ENCODE data around the gene TSPO2. TPM values are rescaled to one million over a fixed set of nuclear protein-coding genes. Genes with fewer than 3 reads are reported as not detected.

The TSPO2 gene
- total RNA-seq, result not detected in 2 replicates

DNA sequence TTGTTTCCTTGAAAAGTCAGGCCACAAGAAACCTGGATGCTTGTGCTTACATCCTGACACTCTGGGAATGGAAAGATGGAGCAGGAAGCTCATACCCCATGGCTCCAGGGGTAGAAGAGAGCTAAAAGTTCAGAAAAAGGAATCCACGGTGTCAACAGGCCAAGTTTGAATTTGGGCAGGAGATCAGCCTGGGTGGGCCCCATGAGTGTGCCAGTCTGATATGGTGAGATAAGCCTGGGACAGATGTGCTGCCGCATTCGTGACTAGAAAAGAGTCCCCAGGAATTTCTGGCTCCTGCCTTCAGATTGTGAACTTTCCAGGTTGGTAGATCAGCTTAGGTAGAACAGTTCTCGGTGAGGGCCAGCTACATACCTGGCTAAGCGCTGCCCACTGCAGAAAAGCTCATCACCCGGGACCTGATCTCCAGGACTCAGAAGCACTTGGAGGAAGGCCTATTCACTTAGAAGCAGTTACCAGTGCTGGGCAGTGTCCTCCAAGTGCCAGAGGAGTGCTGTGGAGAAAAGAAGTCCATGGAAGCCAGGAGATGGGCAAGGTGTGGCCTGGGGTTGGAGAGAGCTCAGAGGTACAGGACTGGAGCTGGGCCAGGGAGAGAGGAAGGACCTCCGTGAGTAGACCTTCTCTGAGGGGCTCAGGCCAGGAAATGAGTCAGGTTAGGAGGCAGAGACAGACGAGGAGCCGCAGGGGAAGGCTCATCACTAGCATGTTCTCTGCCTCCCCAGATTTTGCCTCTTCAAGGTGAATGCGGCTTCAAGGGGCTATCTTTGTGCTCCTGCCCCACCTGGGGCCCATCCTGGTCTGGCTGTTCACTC is at the start of gene TSPO2:
TSPO2 (plus strand) TSS at position 242 of the 830 bp plus-strand sequence; CDS start at position 761, 519 bp downstream.

GRCh38 chr6:41039060-41039998 is 2.9 kb upstream of the TSPO2 start, which contains the start of gene UNC5CL:
TSS of gene UNC5CL (minus strand) at chr6:41039221. CDS start at chr6:41035074, 4,147 bp downstream.

GRCh38 chr6:41053041-41053440 is 10.8 kb downstream of the TSPO2 start, which contains the start of gene APOBEC2:
TSS of gene APOBEC2 (plus strand) at chr6:41053202. CDS start at chr6:41053348, 146 bp downstream.

DNA sequence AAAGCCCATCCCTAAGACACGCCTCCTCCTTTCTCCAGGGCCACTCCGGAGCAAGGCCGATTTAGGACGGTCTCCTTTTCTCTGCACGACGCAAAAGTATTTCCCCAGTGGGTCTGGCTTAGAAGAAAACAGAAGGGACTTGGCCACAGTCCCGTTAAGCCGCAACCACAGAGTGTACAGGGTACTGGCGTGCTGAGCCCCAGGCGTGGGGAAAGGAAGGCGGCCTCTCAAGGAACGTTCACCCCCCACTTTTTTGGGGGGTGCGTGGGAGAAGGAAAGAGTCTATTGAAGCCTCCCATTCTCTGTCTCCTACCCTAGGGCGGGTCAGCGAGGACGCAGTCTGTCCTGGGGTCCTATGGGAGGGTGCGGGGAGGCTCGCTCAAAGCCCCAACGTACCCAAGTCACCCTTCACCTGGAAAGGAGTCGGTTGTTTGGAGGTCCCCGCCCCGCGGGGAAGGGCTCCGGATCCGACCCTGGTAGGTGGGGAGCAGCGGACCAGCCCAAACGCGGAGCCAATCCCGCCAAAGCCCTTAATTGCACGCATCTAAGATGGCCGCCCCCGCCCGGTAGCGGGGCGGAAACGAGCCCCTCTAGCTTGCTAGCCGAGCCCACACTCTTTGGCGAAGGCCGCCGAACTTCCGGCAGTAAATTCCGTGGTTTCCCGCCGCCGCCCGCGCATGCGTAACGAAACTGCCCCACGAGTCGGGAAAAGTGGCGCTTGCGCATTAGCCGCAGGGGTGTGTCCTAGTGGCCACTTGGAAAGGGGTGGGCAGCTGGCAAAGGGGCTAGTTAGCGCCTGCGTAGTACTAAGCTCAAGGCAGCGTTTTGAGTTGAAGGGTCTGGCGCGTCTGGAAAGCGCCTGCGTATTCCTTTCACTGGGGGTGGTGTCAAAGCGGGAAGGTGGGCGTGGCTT is 29.9 kb downstream of the TSPO2 start, which contains the start of gene OARD1:
OARD1 (minus strand) TSS at position 434 of the 913 bp plus-strand sequence. CDS start 722 bp downstream, outside the sequence.

GRCh38 chr6:41072836-41073202 is 30.6 kb downstream of the TSPO2 start, which contains the start of gene NFYA:
TSS of gene NFYA (plus strand) at chr6:41072974. CDS start at chr6:41079090, 6,116 bp downstream.

Other genes starting within 250 kb of the TSPO2 start
- gene UNC5CL, start 3.2 kb upstream of the TSPO2 start, total RNA-seq, result 0.11 and 0.26 TPM in 2 replicates
- not detected in 2 replicates for gene APOBEC2, start 10.7 kb downstream of the TSPO2 start, total RNA-seq
- gene OARD1, start 29.9 kb downstream of the TSPO2 start, total RNA-seq, result 11.4 and 11.9 TPM in 2 replicates
- gene NFYA, start 30.5 kb downstream of the TSPO2 start, total RNA-seq, result 12.3 and 14.5 TPM in 2 replicates
- gene TREML1, start 111.9 kb downstream of the TSPO2 start, total RNA-seq, result not detected in 2 replicates
- not detected in 2 replicates for gene TREM2, start 120.6 kb downstream of the TSPO2 start, total RNA-seq
- under 0.01 TPM in 1 of 2 replicates, not detected in the other for gene TREML2, start 158.7 kb downstream of the TSPO2 start, total RNA-seq
- under 0.01 TPM in 1 of 2 replicates, not detected in the other for gene TREML4, start 185.9 kb downstream of the TSPO2 start, total RNA-seq
- 0.13 and 0.65 TPM in 2 replicates for gene TREM1, start 244.2 kb downstream of the TSPO2 start, total RNA-seq

Data from articular chondrocyte of knee joint (primary cell).